ENCODE measurements around the gene ACTR3. TPM values are rescaled to one million over a fixed set of nuclear protein-coding genes. Genes with fewer than 3 reads are reported as not detected.
"Not testable (repeated sequence)": the region's sequence is repeated elsewhere in the genome, so short reads cannot be mapped to it uniquely, and the experiment has no call there.

ACTR3 gene
- 10 to 100 TPM; 36.9 to 78.2 (median 65.1) TPM for polyA plus RNA-seq

- 0% methylated on average over 50 to 51 of the region's 51 CpGs for WGBS, 3 donors
- H3K27ac ChIP-seq (ENCODE audit: low read depth, low read length) = peak within 1 kb of the TSS; percentile 88
Measured at GRCh38 chr2:113889471-113890252, at the start of gene ACTR3. TSS of gene ACTR3 (plus strand) at chr2:113890089. CDS start at chr2:113890280, 191 bp downstream.

DNA sequence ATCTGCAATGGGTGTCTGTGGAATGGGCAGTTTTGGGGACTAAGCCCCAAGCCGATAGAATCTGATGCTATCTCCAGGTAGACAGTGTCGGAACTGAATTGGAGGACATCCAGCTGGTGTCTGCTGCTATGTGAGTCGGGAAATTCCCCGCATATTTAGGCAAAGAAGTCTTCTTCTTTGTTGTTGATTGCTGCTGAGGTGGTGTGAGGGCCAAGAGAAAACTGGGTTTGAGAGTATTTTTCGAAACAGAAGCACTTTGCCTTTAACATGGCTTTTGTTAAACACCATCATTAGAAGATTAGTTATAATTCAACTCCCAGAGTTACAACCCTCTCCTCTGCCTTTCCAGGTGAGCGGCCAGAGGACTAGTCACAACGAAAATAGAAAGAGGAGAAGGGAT lies 49.4 kb upstream of the ACTR3 start:
- WGBS, 3 donors = 84 to 88% (median 86%) methylated on average over 7 of the region's 7 CpGs
- H3K27ac ChIP-seq (ENCODE audit: low read depth, low read length) = no peak overlapping the region

DNA sequence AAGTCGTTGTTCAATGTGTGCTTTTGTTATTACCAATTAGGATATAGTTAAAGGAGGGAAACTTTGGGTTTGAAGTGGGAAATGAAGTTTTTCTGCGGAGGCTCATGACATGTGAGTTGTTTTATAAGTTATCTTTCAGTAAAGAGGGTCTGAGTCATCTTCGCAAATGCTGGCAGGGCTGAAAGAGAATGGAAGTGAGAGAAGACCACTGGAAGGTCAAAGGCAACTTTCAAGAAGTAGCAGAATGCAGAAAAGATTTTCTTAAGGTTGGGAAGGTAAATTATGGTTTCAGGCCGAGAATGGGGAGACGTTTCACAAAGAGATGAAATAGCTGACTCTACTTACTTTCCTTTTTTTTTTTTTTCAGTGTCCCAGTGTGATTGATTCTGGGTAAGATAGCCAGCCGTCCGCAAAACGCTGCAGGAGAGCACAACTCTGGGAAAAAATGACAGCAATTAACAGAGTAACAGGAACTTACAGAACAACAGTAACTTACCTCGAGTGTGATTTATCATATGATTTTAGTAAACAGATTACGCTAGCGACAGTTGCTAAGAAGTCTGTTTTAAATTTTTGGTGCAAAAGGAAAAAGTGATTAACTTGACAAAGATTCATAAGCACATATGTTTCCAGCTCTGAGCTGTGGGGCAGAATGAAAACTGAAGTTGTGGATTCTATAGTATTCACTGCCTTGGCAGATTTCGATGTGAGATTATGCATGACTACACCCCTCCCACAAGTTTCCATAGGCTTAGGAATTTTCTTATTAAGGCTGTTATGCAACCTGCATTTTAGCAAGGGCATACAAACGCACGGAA lies 46.8 kb upstream of the ACTR3 start:
- WGBS, 3 donors = 50 to 71% (median 63%) methylated on average over 14 of the region's 14 CpGs
- H3K27ac ChIP-seq (ENCODE audit: low read depth, low read length) = no peak overlapping the region

DNA sequence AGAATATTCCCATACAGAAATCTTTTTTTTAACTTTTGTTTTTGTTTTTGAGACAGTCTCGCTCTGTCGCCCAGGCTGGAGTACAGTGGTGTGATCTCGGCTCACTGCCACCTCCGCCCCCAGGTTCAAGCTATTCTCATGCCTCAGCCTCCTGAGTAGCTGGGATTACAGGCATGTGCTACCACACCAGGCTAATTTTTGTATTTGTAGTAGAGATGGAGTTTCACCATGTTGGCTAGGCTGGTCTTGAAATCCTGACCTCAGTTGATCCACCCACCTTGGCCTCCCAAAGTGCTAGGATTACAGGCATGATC lies 46.2 kb upstream of the ACTR3 start:
- H3K27ac ChIP-seq (ENCODE audit: low read depth, low read length) = not testable (repeated sequence)
- 70 to 85% (median 73%) methylated on average over 4 of the region's 4 CpGs for WGBS, 3 donors

DNA sequence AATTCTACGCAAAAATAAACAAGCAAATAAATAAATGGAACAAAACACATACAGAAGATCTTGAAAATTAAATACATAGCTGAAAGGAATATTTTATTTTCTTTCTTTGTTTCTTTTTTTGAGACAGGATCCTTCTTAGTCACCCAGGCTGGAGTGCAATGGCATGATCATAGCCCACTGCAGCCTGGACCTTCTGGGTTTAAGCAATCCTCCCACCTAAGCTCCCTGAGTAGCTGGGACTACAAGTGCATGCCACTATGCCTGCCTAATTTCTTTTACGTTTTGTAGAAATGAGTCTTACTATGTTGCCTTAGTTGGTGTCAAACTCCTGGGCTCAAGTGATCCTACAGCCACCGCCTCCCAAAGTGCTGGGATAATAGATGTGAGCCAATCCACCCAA lies 44.6 kb upstream of the ACTR3 start:
- 59 to 89% (median 84%) methylated on average over 3 of the region's 3 CpGs for WGBS, 3 donors
- no peak overlapping the region for H3K27ac ChIP-seq (ENCODE audit: low read depth, low read length)

- not testable (repeated sequence) for H3K27ac ChIP-seq (ENCODE audit: low read depth, low read length)
- WGBS, 3 donors = 79 to 89% (median 85%) methylated on average over 4 of the region's 4 CpGs
Measured at GRCh38 chr2:113845796-113846195, 44.1 kb upstream of the ACTR3 start.

GRCh38 chr2:113846429-113846828 lies 43.5 kb upstream of the ACTR3 start:
- WGBS, 3 donors = 52 to 69% (median 53%) methylated on average over 2 of the region's 2 CpGs
- no peak overlapping the region for H3K27ac ChIP-seq (ENCODE audit: low read depth, low read length)

DNA sequence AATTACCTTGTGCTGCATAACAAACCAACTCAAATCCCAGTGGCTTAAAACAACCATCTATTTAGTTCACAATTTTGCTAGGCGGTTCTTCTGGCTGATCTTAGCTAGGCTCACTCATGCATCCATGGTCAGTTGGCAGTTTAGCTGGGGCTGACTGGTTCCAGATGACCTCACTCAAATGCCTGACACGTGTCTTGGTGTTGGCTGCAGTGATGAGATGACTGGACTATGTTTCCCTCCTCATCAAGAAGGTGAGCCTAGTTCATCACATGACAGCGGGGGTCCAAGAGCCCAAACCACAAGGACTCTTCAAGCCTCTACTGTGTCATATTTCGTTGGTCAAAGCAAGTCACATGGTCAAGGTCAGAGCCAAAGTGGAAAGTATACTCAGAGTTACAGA lies 42.7 kb upstream of the ACTR3 start:
- no peak overlapping the region for H3K27ac ChIP-seq (ENCODE audit: low read depth, low read length)
- 80 to 84% (median 82%) methylated on average over 4 of the region's 4 CpGs for WGBS, 3 donors

GRCh38 chr2:113848758-113849415 lies 41.0 kb upstream of the ACTR3 start:
- 77 to 82% (median 81%) methylated on average over 6 of the region's 6 CpGs for WGBS, 3 donors
- H3K27ac ChIP-seq (ENCODE audit: low read depth, low read length) = no peak overlapping the region

- 48 to 66% (median 58%) methylated on average over 3 of the region's 3 CpGs for WGBS, 3 donors
- no peak overlapping the region for H3K27ac ChIP-seq (ENCODE audit: low read depth, low read length)
Measured at GRCh38 chr2:113850687-113851086, 39.2 kb upstream of the ACTR3 start.

GRCh38 chr2:113851640-113852039 lies 38.2 kb upstream of the ACTR3 start:
- no peak overlapping the region for H3K27ac ChIP-seq (ENCODE audit: low read depth, low read length)
- WGBS, 3 donors = 21 to 34% (median 29%) methylated on average over 3 of the region's 3 CpGs

DNA sequence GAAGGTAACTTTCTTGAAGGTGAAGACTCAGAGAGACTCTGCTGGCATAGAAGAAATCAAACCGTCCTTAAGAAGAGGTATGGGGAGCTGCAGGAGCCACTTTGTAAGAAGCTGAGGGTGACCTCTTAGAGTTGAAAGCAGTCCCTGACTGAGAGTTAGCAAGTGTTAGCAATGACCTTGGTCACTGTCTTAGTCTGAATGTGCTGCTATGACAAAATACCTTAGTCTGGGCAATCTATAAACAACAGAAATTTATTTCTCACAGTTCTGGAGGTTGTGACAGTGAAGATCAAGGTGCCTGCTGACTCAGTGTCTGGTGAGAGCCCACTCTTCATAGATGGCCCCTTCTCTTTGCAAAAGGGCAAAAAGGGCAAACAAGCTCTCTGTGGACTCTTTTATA lies 35.7 kb upstream of the ACTR3 start:
- H3K27ac ChIP-seq (ENCODE audit: low read depth, low read length) = no peak overlapping the region
- WGBS, 3 donors = 96 to 98% (median 97%) methylated on average over 1 of the region's 1 CpG

- no peak overlapping the region for H3K27ac ChIP-seq (ENCODE audit: low read depth, low read length)
- 75 to 77% (median 77%) methylated on average over 8 of the region's 8 CpGs for WGBS, 3 donors
Measured at GRCh38 chr2:113854970-113855740, 34.7 kb upstream of the ACTR3 start.

DNA sequence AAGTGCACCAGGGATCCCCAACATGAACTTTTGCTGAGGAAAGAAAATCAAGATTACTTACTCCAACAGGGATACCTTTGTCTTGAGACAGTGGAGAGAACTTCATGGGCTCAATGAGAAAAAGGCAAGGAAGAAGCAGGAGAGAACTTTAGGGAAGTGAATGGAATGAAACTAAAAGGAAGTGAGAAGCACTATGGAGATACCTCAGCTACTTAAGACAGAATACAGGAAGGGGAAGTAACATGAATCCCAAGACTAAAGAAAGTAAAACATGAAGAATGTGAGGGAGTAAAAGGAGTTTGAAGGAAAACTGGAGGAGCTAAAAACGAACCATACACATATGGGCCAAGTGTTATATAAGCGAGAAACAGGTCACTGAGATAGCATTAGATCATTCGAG lies 32.4 kb upstream of the ACTR3 start:
- H3K27ac ChIP-seq (ENCODE audit: low read depth, low read length) = no peak overlapping the region
- WGBS, 3 donors = 43 to 65% (median 55%) methylated on average over 3 of the region's 3 CpGs

GRCh38 chr2:113858764-113859163 lies 31.1 kb upstream of the ACTR3 start:
- 86 to 93% (median 93%) methylated on average over 5 of the region's 5 CpGs for WGBS, 3 donors
- H3K27ac ChIP-seq (ENCODE audit: low read depth, low read length) = no peak overlapping the region

DNA sequence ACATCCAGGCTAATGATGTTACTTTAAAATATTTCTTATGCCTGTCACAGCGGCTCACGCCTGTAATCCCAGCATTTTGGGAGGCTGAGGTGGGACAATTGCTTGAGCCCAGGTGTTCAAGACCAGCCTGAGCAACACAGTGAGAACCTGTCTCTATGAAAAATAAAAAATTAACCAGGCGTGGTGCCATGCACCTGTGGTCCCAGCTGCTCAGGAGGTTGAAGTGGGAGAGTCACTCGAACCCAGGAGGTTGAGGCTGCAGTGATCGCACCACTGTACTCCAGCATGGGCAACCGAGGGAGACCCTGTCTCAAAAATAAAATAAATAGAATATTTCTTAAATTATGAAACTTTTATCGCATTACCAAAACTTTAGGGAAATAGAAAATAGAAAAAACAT lies 28.1 kb upstream of the ACTR3 start:
- WGBS, 3 donors = 87 to 94% (median 93%) methylated on average over 7 of the region's 7 CpGs
- H3K27ac ChIP-seq (ENCODE audit: low read depth, low read length) = no peak overlapping the region

DNA sequence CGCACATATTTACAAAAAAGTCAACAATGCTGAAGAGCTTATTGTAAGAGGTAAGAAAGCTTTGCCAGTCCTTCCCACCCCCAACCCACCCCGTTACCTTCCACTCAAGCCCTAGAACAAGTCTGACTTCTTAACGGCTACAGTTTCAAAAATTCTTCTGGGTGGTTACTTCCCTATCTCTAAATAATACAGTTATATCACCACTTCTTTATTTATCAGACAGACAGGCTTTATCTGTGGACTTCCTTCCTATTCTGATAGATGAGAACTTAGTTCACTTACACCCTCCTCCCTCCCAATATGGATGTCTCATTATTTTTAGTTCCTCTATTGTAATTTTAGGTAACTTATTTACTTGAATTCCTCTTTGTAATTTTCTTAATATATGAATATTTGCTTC lies 26.7 kb upstream of the ACTR3 start:
- WGBS, 3 donors = 45 to 66% (median 49%) methylated on average over 3 of the region's 3 CpGs
- H3K27ac ChIP-seq (ENCODE audit: low read depth, low read length) = no peak overlapping the region

DNA sequence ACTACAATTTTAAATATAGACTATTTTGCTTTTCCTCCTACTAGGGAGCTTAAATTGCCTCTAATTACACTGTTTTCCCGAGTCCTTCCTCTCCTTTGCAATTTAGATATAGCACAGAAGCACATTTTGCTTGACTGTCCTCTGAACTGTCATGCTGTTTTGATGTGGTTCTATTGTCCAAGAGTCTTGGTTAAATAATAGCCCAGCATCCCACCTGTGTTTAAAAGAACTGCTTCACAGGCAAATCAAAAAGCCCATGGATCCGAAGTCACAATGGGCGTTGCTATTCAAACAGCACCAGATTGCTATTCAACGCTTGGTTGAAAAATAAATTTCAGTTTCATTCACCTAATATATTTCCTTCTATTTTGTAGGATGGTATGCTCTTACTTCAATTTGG lies 22.3 kb upstream of the ACTR3 start:
- 46 to 82% (median 80%) methylated on average over 4 of the region's 4 CpGs for WGBS, 3 donors

DNA sequence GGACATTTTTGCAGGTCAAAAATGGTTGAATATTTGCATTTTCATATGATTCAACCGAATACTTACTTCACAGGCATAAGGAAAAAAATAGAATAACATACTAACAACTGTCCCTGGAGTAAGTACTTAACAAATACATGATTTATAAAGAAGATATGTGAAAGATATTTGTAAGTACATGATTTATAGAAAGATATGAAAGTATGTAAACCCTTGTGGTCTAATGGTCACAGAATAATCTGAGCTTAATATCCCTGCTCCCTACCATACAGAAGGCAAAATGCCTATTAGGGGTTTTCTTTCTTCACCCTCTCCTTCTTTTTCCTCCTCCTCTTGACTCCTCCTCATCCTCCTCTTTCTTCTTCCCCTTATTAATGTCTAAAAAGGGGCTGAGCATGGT lies 20.6 kb upstream of the ACTR3 start:
- 89 to 95% (median 94%) methylated on average over 1 of the region's 1 CpG for WGBS, 3 donors
- no peak overlapping the region for H3K27ac ChIP-seq (ENCODE audit: low read depth, low read length)

More for the DNA sequence above, 22.3 kb upstream of the ACTR3 start:
- H3K27ac ChIP-seq (ENCODE audit: low read depth, low read length) = no peak overlapping the region
